HG02840 (cell line): Measurements from ENCODE around the gene TEKTIP1.
"Not testable (repeated sequence)": the region's sequence is repeated elsewhere in the genome, so short reads cannot be mapped to it uniquely, and the experiment has no call there.

Source experiments
- ATAC-seq: cut with Tn5 transposase; IDR thresholded peaks from one replicate; pipeline ENCODE4 v1.9.1; 2021; ENCODE audit warnings: mild to moderate bottlenecking, moderate library complexity, moderate number of reproducible peaks; ENCODE audit not compliant: unreplicated experiment, low FRiP score

Gene TEKTIP1

GRCh38 chr19:3578390-3578789, 39.4 kb downstream of the TEKTIP1 start:
- ATAC-seq, result no peak

GRCh38 chr19:3580156-3580934, 41.4 kb downstream of the TEKTIP1 start:
- ATAC-seq, result no peak

GRCh38 chr19:3581792-3582191, 42.8 kb downstream of the TEKTIP1 start:
- not testable (repeated sequence) for ATAC-seq

GRCh38 chr19:3584036-3584802, 45.2 kb downstream of the TEKTIP1 start:
- ATAC-seq, result not testable (repeated sequence)

- no peak for ATAC-seq
Observed at GRCh38 chr19:3585301-3586126, 46.5 kb downstream of the TEKTIP1 start, which contains the start of gene GIPC3. TSS of gene GIPC3 (plus strand) at chr19:3585478. CDS start at chr19:3585598, 120 bp downstream.

- ATAC-seq, result no peak
Observed at GRCh38 chr19:3586127-3586626, 47.2 kb downstream of the TEKTIP1 start.

- ATAC-seq, result no peak
Observed at GRCh38 chr19:3586707-3587346, 47.9 kb downstream of the TEKTIP1 start.

GRCh38 chr19:3589439-3589838, 50.5 kb downstream of the TEKTIP1 start:
- ATAC-seq, result no peak

- ATAC-seq, result no peak
Observed at GRCh38 chr19:3589949-3590348, 51.0 kb downstream of the TEKTIP1 start.

- no peak for ATAC-seq
Observed at GRCh38 chr19:3590991-3591659, 52.2 kb downstream of the TEKTIP1 start.

GRCh38 chr19:3591876-3592613, 53.1 kb downstream of the TEKTIP1 start:
- no peak for ATAC-seq

GRCh38 chr19:3593156-3593555, 54.2 kb downstream of the TEKTIP1 start:
- ATAC-seq, result no peak
